Stimulated activated naive CD4-positive, alpha-beta T cell (primary cell): ENCODE results near the gene USP15.

Source experiments
- DNase-seq, 6 experiments: peaks; one replicate each; lab custom pipeline; 2025; lab: John Stamatoyannopoulos, UW

USP15 gene

GRCh38 chr12:62282057-62282774 lies 22.0 kb downstream of the USP15 start:
- no peak for DNase-seq

- DNase-seq: no peak
These were observed 24.5 kb downstream of the USP15 start for GRCh38 chr12:62284749-62285148.

- DNase-seq: no peak
These were observed 25.1 kb downstream of the USP15 start for GRCh38 chr12:62285284-62285683.

DNA sequence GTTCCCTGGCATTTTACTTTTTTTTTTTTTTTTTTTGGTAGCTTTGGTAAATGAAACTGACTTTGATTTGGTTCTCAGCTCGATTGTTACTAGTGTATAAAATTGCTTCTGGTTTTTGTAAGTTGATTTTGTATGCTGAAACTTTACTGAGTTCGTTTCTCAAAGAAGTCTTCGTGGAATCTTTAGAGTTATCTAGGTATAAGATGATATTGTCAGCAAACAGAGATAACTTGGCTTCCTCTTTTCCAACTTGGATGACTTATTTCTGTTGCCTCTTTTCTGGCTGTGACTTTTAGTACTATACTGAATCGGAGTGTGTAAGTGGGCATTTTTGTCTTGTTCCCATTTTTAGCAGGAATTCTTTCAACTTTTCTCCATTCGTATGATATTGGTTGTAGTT lies 28.1 kb downstream of the USP15 start:
- DNase-seq: no peak

GRCh38 chr12:62290846-62291245 lies 30.6 kb downstream of the USP15 start:
- no peak for DNase-seq

DNA sequence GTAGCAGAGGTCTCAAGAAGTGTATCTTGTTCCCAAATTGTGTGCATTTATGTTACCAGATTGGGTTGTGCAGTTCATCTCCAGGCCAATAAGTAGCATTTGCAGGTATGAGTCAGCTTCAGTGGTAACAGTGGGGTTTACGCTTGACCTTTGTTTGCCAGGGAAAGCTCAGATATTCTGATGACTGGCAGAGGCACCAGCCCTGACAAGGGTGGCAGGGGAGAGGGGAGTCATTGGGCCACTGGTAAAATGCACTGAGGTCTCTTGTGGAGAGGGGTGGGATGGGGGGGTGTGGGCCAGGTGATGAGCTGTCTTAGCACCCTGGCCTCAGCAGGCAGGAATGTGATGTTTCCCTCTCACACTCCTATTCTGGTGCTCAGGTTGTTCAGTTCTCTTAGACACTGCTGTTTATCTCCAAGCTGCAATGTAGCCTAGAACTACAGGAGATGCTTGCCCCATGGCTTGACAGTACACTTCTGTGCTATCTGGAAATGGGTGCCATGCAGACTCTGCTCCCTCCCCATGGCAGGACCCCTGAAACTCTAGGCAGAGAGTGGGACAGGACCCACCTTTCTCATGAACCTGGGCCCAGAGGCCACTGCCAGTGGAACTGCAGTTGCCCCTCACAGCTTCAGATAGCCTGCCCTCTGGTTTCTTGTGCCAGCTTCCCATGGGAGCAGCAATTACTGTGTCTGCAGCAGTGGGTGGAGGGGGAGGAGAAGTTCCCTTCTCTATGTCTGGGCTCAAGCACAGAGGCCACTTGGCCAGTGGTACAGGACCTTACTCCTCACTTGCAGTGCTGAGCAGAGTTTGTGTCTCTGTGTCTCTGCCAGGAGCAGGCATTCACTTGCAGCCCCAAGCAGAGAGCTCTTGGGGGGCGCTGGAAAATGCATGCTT lies 31.9 kb downstream of the USP15 start:
- no peak for DNase-seq

- no peak for DNase-seq
These were observed 32.6 kb downstream of the USP15 start for GRCh38 chr12:62292761-62293344.

DNA sequence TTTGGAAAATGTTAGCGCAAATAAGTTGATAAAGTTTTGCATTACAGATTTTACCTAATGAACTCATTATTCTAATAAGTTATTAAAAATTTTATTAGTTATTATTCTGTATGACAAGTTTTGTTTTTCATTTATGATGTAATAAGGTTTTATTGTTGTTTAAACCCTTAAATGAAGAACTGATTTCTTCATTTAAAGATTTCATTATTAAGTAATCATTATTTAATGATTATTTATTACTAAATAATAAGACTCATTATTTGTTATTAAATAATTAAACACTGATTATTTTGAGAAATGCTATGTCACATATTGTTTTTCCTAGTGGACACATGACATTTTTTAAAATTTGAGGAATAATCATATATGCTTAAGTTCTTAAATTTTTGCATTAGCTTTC lies 34.2 kb downstream of the USP15 start:
- no peak for DNase-seq

GRCh38 chr12:62296001-62296400 lies 35.8 kb downstream of the USP15 start:
- DNase-seq: no peak

DNA sequence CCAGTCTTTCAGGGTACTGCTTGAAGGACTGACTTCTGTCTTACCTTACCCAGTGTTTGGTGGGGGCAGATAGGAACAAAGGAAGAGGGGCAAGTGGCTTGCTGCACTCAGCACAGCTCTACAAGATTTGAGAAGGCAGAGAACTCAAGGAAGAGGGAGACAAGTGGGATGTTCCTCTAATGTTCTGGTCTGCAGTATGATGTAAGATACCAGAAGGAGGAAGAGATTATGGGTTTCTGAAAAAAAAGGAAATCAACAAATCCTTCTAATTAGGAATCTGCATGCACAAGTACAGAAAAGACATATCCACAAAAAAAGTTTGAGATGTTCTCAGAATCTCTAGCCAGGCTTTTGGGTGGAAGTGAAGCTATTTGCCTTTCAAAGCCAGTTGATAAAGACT lies 37.1 kb downstream of the USP15 start:
- DNase-seq: no peak

DNA sequence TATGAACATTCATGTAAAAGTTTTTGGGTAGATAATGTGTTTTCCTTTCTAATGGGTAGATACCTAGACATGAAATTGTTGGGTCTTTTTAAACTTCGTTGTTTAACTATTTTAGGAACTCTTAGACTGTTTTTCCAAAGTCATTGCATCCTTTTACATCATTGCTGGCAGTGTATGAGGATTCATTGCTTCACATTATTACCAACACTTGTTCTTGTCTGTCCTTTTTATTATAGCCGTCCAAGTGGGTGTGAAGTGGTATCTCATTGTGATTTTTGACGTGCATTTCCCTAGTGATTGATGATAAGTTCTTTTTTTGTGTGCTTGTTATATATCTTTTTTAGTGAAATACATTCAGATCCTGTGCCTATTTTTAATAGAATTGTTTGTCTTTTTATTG lies 39.4 kb downstream of the USP15 start:
- no peak for DNase-seq

- no peak for DNase-seq
These were observed 41.0 kb downstream of the USP15 start for GRCh38 chr12:62301080-62301798.

DNA sequence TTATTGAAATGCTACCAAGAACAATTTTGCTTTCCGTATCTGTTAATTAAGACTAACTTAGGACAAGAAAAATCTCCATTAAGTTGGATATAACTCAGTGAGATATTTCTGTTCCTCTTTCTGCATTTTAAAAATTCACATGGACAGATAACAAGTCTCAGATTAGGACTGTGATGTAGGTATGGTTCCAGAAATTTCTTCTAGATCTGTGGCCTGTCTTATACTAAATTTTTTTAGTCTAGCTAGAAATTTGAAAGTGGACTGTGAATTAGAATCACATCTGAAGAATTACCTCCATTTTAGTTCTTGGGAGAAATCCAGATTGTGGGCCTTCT lies 41.6 kb downstream of the USP15 start:
- DNase-seq: no peak

DNA sequence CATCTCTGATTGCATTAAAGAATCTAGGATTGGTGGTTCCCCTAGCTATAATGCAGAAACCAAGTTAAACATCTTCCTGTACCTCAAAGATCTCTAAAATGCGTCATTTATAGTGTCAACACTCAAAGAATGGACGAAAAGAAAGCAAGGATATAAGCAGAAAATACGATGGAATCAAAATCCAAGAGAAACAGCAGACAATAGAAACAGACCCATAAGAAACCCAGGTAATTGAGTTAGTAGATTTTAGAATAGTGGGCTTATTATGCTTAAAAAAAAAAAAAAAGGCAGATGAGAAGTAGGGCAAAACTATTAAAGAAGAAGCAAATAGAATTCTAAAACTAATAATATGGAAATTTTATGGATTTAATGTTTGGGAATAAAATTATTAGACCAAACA lies 44.4 kb downstream of the USP15 start:
- no peak for DNase-seq

DNA sequence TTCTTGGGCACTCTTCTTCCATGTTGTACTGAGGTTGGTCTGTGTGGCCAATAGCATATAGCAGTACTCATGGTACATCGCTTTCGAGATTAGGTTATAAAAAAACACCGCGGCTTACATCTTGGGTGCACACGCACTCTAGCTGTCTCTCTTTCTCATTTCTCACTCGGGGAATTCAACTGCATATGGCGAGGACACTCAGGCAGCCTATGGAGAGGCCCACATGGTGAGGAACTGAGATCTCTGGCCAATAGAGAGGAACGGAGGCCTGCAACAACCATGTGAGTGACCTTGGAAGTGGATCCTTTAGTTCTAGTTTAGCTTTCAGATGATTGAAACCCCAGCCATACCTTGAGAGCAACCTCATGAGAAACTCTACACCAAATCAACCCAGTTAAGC lies 45.6 kb downstream of the USP15 start:
- no peak for DNase-seq

DNA sequence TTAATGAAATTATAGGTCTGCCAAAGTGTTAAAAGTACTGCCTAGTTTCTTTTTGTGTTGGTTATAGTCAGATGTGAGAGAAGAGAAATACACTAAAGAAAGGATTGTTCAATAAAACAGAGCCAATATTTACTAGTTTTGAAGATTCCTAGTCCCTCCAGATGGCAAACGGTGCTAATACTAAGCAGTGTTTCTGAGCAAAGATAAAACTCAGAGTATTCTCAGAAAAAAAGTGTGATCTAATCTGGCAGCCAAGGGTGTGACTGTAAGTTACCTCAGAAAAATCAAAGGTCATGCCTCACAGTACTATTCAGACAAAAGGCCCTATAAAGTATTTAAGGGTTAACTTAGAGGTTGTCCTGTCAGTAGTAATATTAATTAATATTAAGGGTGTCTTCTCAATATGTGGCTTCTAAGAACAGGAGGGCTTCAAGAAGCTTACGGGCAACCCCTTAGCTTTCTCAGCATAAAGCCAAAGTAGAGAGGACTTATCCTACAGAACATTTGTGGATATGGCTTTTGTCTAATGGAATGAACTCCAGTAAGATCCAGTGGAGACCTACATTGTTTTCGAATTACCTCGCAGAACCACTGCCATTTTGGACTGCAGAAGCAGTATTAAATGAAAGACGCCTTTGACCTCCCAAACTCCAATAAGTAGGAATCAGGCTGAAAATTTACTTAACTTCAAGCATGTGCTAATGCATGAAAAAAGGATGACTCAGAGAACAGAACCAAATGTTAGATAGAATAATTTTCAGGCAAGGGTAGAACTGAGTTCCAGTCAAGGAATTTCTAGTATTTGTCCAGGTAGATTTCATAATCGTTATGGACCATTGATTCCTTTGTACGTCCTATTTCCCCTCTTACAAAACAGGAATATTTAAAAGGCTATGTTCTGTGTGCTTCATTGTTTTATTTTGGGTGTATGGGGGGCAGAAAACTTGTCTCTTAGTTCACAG lies 46.6 kb downstream of the USP15 start:
- DNase-seq: no peak

DNA sequence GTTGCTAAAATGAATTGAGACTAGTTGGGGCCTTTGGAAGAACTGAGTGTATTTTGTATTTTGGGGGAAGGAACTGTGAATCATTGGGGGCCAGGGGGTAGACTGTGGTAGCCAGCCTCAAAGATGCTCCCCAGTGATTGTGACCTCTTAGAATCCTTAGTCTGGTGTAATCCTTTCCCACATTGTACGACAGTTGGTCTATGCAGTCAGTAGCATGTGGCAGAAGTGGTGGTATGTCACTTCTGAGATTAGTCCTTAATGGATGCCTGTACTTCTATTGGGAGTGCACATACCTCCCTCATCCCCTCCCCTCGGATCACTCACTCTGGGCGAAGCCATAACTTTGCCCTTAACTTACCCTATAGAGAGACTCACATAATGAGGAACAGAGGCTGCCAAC lies 48.0 kb downstream of the USP15 start:
- DNase-seq: no peak

DNA sequence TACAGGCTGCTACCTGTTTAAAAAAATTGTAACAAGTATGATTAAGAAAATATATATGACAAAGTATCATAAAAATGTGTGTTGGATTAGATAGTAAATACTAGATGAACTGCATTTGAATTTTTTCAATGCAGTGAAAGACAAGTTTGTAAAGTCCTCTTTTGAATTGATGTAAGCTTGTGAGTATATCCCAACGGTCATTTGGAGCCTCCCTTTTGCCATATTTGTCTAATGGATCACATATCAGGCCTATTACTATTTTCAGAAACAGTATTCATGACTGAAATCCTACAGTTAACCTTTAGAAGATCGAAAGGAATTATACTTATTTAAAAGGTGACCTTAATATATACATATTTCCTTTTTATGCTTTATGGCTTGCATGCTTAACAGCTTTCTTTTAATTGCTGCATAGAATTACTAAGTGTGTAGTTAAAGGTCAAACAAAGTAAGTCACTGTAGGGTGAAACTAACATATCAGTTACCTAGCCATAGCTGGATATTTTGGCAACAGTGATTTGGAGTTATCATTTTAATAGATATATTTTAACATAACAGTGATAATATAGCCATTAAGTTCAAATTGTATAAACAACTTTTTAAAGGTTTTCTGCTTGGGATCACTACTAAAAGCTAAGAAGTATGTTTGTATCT lies 53.6 kb downstream of the USP15 start:
- DNase-seq: no peak

GRCh38 chr12:62317017-62317416 lies 56.8 kb downstream of the USP15 start:
- no peak for DNase-seq

DNA sequence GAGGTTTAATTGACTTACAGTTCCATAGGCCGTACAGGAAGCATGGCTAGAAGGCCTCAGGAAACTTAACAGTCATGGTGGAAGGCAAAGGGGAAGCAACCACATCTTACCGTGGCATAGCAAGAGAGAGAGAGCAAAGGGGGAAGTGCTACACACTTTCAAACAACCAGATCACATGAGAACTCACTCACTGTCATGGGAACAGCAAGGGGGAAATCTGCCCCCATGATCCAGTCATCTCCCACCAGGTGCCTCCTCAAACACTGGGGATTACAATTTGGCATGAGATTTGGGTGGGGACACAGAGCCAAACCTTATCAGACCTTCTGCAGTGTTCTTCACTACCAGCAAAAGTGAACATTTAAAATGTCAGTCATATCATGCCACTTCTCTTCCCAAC lies 58.9 kb downstream of the USP15 start:
- DNase-seq: no peak

DNA sequence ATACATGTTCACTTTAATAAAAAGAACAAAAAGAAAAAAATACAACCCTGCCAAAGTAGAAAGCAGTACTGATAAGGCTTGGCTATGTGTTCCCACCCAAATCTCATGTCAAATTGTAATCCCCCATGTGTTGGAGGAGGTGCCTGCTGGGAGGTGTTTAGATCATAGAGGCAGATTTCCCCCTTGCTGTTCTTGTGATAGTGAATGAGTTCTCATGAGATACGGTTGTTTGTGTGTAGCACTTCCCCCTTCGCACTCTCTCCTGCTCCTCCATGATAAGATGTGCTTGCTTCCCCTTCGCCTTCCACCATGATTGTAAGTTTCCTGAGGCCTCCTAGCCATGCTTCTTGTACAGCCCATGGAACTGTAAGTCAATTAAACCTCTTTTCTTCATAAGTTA lies 59.9 kb downstream of the USP15 start:
- DNase-seq: no peak
